Parathyroid adenoma (tissue), 2 donors: ENCODE data around the gene CSMD2.

Source experiments
- H2AFZ ChIP-seq: fragments of 300-600 bp; sonication (generic); one replicate; pipeline ENCODE4 v1.7.0; 2017; ENCODE audit warnings: antibody characterized with exemption, mild to moderate bottlenecking
- H3K27ac ChIP-seq: fragments of 300-600 bp; sonication (generic); one replicate; pipeline ENCODE4 v1.7.0; 2017
- H3K27me3 ChIP-seq: fragments of 300-600 bp; sonication (generic); one replicate; pipeline ENCODE4 v1.7.0; 2017; ENCODE audit warnings: low read length; ENCODE audit not compliant: control insufficient read depth, insufficient read depth
- H3K36me3 ChIP-seq: fragments of 300-600 bp; sonication (generic); one replicate; pipeline ENCODE4 v1.7.0; 2017; ENCODE audit warnings: low read length; ENCODE audit not compliant: control insufficient read depth, insufficient read depth
- H3K4me1 ChIP-seq: fragments of 300-600 bp; sonication (generic); one replicate; pipeline ENCODE4 v1.7.0; 2017; ENCODE audit warnings: control low read depth
- H3K4me2 ChIP-seq: fragments of 300-600 bp; sonication (generic); one replicate; pipeline ENCODE4 v1.7.0; 2017; ENCODE audit warnings: low read length
- H3K4me3 ChIP-seq: fragments of 300-600 bp; sonication (generic); one replicate; pipeline ENCODE4 v1.7.0; 2017; ENCODE audit warnings: low read depth, low read length
- H3K79me2 ChIP-seq: fragments of 300-600 bp; sonication (generic); one replicate; pipeline ENCODE4 v1.7.0; 2017; ENCODE audit warnings: control low read depth
- H3K9ac ChIP-seq: fragments of 300-600 bp; sonication (generic); one replicate; pipeline ENCODE4 v1.7.0; 2017; ENCODE audit warnings: mild to moderate bottlenecking
- H3K9me3 ChIP-seq: fragments of 300-600 bp; sonication (generic); one replicate; pipeline ENCODE4 v1.7.0; 2017; ENCODE audit warnings: low read length; ENCODE audit not compliant: control insufficient read depth
- TF ChIP-seq, protein P1 (sequence below): fragments of 300-600 bp; sonication (generic); IDR thresholded peaks from one replicate; pipeline ENCODE4 v1.7.0; 2017; ENCODE audit warnings: antibody characterized with exemption, mild to moderate bottlenecking
- donor health status: primary hyperparathyroidism.

CSMD2 gene

DNA sequence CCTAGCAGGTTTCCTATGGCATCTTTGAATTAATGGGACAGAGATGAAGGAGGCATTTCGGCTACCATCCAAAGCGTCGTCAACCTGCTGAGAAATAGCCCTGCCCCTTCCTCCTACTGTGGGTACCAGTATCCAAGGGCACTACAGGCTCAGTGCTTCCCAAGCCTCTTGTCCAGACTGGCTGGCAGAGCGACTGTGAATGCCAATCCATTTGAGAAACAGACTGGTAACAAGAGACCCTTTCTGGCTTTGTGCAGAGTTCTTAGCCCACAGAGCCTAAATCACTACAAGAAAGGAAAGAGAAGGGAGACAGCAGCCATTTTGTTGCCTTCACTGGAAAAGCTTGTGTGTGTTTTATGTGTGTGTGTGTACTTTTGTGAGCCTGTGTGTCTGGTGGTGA, 185.7 kb downstream of the CSMD2 start:
- TF ChIP-seq, protein P1, sequence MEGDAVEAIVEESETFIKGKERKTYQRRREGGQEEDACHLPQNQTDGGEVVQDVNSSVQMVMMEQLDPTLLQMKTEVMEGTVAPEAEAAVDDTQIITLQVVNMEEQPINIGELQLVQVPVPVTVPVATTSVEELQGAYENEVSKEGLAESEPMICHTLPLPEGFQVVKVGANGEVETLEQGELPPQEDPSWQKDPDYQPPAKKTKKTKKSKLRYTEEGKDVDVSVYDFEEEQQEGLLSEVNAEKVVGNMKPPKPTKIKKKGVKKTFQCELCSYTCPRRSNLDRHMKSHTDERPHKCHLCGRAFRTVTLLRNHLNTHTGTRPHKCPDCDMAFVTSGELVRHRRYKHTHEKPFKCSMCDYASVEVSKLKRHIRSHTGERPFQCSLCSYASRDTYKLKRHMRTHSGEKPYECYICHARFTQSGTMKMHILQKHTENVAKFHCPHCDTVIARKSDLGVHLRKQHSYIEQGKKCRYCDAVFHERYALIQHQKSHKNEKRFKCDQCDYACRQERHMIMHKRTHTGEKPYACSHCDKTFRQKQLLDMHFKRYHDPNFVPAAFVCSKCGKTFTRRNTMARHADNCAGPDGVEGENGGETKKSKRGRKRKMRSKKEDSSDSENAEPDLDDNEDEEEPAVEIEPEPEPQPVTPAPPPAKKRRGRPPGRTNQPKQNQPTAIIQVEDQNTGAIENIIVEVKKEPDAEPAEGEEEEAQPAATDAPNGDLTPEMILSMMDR: no peak
- H3K27me3 ChIP-seq: no peaks in the 10 kb centered on the region
- H3K9ac ChIP-seq: no peak overlapping the region
- no peak overlapping the region for H3K4me2 ChIP-seq
- H3K79me2 ChIP-seq: no peaks in the 10 kb centered on the region
- H2AFZ ChIP-seq: no peak overlapping the region
- H3K4me1 ChIP-seq: no peaks in the 10 kb centered on the region
- no peak overlapping the region for H3K4me3 ChIP-seq
- no peaks in the 10 kb centered on the region for H3K9me3 ChIP-seq
- H3K36me3 ChIP-seq: no peaks in the 10 kb centered on the region
- no peak overlapping the region for H3K27ac ChIP-seq

DNA sequence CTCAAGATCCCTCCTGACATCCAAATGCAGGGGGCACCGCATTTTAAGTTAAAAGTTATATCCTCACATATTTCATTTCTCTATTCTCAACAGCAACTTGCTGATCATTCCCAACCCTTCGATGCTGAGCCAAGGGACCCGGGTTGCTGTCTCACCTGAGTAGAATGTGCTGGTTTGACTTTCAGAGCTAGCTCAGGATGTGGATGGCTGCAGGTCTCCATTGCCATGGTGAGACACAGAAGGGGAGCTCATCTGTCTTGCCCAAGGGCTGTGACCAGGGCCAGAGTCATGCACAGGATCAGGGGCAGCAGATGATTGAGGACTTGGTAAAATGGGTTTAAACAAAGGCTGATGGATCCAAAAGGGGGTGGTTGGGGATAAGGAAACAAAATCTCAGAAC, 189.1 kb downstream of the CSMD2 start:
- H3K79me2 ChIP-seq: no peaks in the 10 kb centered on the region
- H3K9ac ChIP-seq: no peak overlapping the region
- no peaks in the 10 kb centered on the region for H3K9me3 ChIP-seq
- H3K27ac ChIP-seq: no peak overlapping the region
- H3K4me3 ChIP-seq: no peak overlapping the region
- H2AFZ ChIP-seq: no peak overlapping the region
- H3K4me2 ChIP-seq: no peak overlapping the region
- no peaks in the 10 kb centered on the region for H3K4me1 ChIP-seq
- TF ChIP-seq, protein P1: no peak
- no peaks in the 10 kb centered on the region for H3K27me3 ChIP-seq
- no peaks in the 10 kb centered on the region for H3K36me3 ChIP-seq

DNA sequence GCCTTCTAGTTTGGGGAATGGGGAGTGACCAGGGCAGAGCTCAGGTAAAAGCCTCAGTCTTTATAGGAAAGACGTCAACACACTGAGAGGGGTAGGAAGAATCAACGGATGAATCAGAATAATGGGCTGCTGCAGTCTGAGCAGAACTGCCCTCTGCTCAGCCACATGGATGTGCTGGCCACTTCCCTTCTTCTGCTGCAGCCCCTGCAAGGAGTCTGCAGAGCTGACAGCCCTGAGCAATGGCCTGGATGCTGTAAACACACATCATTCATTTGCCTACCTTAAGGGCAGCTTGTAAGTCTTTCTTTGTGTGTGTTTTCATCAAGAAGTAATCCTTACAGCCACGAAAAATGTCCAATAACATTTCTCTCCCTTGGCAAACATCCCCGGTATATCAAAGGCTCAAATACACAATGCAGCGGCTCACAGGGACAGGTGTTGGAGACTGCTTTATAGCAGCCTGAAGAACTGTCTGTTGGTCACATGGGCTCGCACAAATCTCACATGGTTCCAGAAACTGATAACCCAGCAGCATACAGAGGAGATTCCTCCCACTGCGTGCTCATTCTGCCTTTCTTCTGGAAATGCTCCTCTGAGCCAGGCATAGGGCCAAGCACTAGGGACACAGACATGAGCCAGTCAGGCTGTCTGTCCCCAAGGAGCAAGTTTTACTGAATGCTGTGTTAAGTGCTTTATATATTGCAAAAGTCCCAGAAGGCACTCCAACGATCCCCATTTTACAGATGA, 191.1 kb downstream of the CSMD2 start:
- Histone ChIP-seq H3K4me1 (no peaks in the 10 kb centered on the region), H3K4me2 (no peak overlapping the region), H3K79me2 (no peaks in the 10 kb centered on the region), H3K4me3 (no peak overlapping the region), H2AFZ (no peak overlapping the region), H3K27ac (no peak overlapping the region), H3K27me3 (no peaks in the 10 kb centered on the region), H3K9me3 (no peaks in the 10 kb centered on the region), H3K36me3 (no peaks in the 10 kb centered on the region), H3K9ac (no peak overlapping the region)
- TF ChIP-seq, protein P1: no peak

- Histone ChIP-seq H3K4me2 (no peak overlapping the region), H3K4me3 (no peak overlapping the region), H3K4me1 (no peaks in the 10 kb centered on the region), H3K27me3 (no peaks in the 10 kb centered on the region), H2AFZ (no peak overlapping the region), H3K9ac (no peak overlapping the region), H3K9me3 (no peaks in the 10 kb centered on the region), H3K36me3 (no peaks in the 10 kb centered on the region), H3K79me2 (no peaks in the 10 kb centered on the region), H3K27ac (no peak overlapping the region)
- TF ChIP-seq, protein P1: no peak
Measured at GRCh38 chr1:33972676-33973395, 192.2 kb downstream of the CSMD2 start.
